Measurements from ENCODE around the gene PRUNE2.

The PRUNE2 gene

GRCh38 chr9:76901801-76902200, 4.1 kb downstream of the PRUNE2 start:
- no peak for DNase-seq

DNA sequence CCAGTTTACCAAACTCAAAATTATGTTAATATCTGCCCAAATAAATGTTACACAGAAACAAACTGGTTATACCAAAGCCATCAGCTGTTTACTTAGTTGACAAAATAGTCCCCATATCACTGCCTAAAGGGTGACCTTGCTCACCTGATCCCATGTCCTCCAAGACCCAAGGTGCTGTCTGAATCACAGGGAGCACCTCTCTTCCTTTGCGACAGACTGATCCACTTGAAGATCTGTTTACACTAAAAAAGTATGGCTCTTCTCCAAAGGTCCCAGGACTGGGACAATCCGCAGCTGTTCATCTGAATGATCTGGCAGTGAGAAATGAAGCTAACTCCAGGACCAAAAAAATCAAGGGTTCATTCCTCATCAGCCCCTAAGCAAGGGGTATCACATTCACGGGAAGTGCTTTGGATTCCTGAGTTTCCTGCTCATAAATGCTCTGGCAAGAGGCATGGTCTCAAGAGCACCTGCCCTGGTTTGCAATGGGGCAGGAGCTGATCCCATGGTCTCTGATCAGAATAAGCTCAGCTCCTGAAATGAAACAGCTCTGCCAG, 5.0 kb downstream of the PRUNE2 start:
- DNase-seq, result no peak

- no peak for DNase-seq
These were observed 7.1 kb downstream of the PRUNE2 start for GRCh38 chr9:76898786-76899185.

- DNase-seq, result no peak
These were observed 7.9 kb downstream of the PRUNE2 start for GRCh38 chr9:76897804-76898525.

GRCh38 chr9:76896035-76896434, 9.9 kb downstream of the PRUNE2 start:
- no peak for DNase-seq

- no peak for DNase-seq
These were observed 10.7 kb downstream of the PRUNE2 start for GRCh38 chr9:76895186-76895585.

- DNase-seq, result no peak
These were observed 11.7 kb downstream of the PRUNE2 start for GRCh38 chr9:76894198-76894597.

DNA sequence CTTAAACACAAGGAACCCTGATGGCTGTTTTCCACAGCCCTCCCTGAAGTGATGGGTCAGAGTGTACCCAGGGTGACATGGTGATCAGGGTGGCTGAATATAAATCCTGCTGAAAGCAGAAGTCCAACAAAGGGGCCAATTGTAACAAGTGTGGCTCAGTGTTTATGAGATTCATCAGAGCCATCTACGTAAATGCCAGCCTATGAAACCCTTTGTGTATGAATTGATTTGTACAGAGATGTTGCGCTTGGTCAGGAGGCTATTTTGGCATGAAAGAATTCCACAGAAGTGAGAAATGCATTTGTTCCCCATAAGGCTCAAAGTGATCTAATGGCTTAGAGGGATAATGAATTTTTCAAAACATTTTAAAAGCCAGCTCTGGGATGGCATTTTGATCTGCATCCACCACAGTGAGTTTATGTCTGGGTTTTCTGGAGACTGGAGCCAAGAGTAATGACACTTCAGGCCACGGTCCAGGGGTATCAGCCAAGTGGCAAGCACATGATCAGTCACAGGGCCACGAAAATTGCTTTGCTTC, 12.4 kb downstream of the PRUNE2 start:
- no peak for DNase-seq

- no peak for DNase-seq
These were observed 14.0 kb downstream of the PRUNE2 start for GRCh38 chr9:76891874-76892273.

- DNase-seq, result no peak
These were observed 14.6 kb downstream of the PRUNE2 start for GRCh38 chr9:76891279-76891678.

GRCh38 chr9:76887951-76888350, 18.0 kb downstream of the PRUNE2 start:
- DNase-seq, result no peak

- no peak for DNase-seq
These were observed 18.7 kb downstream of the PRUNE2 start for GRCh38 chr9:76887003-76887821.

DNA sequence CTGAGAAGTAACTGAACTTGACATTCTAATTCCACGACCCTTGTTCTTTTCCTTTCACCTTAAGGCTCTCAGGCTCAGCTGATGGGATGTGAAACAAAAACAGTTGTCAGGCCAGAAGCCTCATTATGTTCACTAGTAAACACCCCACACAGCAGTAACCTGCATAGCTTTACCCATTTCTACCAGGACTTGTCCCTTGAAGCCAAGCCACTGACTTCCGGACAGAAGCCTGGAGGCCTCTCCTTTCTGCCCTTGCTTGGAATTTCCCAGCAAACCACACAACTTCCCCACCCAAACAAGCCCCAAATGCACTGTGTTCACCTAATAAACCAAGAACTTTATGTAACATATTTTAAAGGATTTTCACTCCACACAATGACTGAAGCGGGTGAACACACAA, 19.6 kb downstream of the PRUNE2 start:
- no peak for DNase-seq

DNA sequence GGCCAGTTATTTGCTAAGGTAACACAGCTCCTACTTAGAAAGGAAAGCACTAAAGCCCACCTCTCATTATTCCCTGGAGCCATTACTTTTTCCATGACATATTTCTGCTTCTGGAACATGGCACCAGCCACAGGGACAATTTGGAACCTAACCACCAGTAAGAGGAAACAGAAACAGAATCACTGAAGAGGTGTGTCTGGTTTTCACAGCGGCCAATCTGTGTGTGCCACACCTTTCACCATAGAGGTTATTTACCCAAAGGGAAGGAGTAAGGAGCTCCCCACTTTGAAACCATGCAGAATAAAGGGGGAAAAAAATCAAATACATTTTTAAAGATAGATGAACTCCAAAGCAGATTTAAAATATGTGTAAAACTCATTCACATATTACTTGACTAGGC, 21.1 kb downstream of the PRUNE2 start:
- no peak for DNase-seq

GRCh38 chr9:76883341-76883855, 22.5 kb downstream of the PRUNE2 start:
- no peak for DNase-seq

- no peak for DNase-seq
These were observed 23.2 kb downstream of the PRUNE2 start for GRCh38 chr9:76882686-76883085.

DNA sequence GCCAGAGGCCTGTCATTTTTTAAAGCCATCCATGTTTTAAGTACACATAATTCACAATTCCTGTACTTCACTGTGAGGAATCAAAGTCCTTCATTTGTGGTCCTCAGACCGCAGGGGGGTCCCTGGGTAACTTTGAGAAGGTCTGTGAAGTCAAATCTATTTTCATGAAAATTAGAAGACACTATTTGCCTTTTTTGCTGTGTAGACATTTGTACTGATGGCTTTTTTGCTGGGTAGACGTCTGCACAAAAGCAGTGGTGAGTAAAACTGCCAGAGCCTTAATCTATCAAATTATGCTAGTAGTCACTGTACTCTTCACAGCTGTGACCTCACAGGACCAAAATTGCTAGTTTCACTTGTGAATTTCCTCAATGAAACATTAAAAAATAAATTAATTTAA, 25.7 kb downstream of the PRUNE2 start:
- no peak for DNase-seq

GRCh38 chr9:76878933-76879332, 27.0 kb downstream of the PRUNE2 start:
- no peak for DNase-seq

- no peak for DNase-seq
These were observed 28.0 kb downstream of the PRUNE2 start for GRCh38 chr9:76877961-76878360.

DNA sequence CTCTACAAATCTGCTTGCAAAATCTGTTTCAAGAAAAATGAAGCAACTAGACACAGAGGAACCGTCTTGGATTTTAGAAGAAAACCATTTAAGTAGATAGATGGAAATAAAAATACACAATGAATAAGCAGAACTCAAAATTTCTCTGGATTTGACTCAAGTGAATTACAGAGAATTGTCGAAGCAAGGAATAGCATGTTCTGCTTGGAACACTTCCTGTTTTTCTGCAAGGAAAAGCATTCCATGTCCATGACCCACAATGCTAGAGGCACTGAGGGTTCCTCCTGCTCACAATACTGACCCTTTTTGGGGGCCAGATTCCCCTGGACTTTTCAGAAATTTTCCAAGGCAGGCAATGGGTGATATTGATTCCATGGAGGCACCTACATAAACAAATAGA, 29.8 kb downstream of the PRUNE2 start:
- DNase-seq, result no peak

GRCh38 chr9:76873821-76874220, 32.1 kb downstream of the PRUNE2 start:
- DNase-seq, result no peak

DNA sequence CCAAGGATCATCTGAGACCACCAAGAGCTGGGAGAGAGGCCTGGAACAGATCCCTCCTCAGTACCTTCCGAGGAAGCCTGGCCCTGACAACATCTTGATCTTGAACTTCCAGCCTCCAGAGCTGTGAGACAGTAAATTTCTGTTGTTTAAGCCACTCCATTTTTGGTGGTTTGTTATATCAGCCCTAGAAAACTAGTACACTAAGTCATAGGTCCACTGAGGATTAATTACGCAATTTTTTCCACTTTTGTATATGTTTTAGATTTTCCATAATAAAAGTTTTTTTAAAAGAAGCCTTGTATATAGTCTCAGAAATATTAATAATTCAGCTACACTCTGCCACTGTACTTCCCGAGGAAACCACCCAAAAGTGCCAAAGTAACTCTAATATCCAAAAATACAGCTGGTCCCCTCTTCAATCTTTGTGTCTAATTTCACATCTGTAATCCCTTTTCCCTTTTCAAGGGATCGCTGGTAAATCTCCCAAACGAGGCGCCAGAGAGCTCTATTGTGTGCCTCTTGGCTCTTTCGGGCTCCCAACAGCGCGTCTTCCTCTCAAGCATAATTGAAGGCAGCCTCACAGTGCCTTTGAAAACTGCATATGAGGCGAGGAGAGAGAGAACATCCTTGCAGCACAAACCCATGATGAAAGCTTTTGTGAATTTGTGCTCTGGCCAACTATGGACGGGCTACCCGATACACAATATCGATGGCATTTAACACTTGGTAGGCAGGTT, 32.7 kb downstream of the PRUNE2 start:
- peak; percentile 13 for DNase-seq

DNA sequence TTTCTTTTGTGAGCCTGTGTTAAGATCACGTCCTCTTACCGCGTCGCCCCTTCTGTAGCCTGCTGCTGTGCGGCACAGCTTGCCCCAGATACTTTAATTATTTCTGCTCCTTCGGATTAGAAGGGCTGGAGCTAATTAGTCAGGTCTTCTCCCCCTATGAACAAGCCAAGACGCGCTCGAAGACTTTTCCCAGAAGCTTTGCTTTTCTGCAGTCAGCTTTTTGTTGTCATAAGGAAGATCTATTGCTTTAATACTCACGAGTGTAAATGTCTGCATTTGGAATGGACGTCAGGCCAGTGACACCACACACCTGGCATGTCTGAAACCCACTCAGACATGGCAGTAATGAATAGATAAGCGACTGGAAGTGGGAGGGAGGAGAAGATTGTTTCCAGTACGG, 37.0 kb downstream of the PRUNE2 start:
- no peak for DNase-seq
